Measurements from ENCODE around the gene OR52B6. TPM values are rescaled to one million over a fixed set of nuclear protein-coding genes. Genes with fewer than 3 reads are reported as not detected.
A peak's percentile ranks its signal among the peaks of the same experiment; 100 is the strongest.

The OR52B6 gene
- total and polyA plus RNA-seq, 10 donors, result not detected

DNA sequence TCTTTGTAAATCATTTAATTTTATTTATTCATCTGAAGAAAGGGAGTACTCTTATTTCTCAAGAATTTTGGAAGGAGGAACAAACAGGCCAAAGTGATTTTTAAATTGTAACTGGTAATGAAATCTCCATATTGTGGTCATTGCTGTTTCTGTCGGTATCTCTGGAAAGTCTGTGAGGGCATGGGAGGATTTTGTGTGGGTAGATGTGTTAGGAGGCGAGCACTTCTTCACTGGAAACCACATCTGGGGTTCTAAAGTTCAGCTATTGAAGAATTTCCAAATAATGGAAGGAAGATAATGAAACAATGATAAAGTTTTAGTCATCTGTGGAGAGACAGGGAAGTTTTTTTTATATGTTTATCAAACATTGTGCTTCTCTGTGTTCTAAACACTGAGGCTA, 50.7 kb downstream of the OR52B6 start:
- no peaks in the 10 kb centered on the region for H3K9me3 ChIP-seq
- H3K27me3 ChIP-seq (replicated peaks in 1 of 7), result no peaks in the 10 kb centered on the region
- WGBS, 5 donors, result 68 to 80% (median 74%) methylated on average over 2 of the region's 2 CpGs
- intact Hi-C loops (cut with DNase I; ENCODE audit: low total_unique reads), result no loop called here
- peaks cover 0 to 44% (median 24%) of the 10 kb centered on the region in 6 donors for H3K36me3 ChIP-seq
- peaks cover 0 to 44% (median 12%) of the 10 kb centered on the region in 6 donors for H3K4me1 ChIP-seq
- H3K4me3 ChIP-seq, result no peak overlapping the region
- TF ChIP-seq, protein P1, sequence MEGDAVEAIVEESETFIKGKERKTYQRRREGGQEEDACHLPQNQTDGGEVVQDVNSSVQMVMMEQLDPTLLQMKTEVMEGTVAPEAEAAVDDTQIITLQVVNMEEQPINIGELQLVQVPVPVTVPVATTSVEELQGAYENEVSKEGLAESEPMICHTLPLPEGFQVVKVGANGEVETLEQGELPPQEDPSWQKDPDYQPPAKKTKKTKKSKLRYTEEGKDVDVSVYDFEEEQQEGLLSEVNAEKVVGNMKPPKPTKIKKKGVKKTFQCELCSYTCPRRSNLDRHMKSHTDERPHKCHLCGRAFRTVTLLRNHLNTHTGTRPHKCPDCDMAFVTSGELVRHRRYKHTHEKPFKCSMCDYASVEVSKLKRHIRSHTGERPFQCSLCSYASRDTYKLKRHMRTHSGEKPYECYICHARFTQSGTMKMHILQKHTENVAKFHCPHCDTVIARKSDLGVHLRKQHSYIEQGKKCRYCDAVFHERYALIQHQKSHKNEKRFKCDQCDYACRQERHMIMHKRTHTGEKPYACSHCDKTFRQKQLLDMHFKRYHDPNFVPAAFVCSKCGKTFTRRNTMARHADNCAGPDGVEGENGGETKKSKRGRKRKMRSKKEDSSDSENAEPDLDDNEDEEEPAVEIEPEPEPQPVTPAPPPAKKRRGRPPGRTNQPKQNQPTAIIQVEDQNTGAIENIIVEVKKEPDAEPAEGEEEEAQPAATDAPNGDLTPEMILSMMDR (IDR thresholded peaks at IDR 0.05 in 8 of 11, conservative IDR thresholded peaks at IDR 0.05 in 3 of 11), result no peak
- TF ChIP-seq POLR2AphosphoS5 (IDR thresholded peaks at IDR 0.05) (no peak), POLR2A (IDR thresholded peaks at IDR 0.05) (no peak)
- H3K27ac ChIP-seq, result peak overlapping the region in 4 of 8 donors; percentile 51 to 67 (median 58)
- no peak for DNase-seq

Other genes with a start within 250 kb of the OR52B6 start
- gene OR51B5, start 237.4 kb upstream of the OR52B6 start, total RNA-seq, result 1 to 10 TPM in 3 of 7 donors, under 1 TPM in 4; 0.44 to 3.0 (median 0.89) TPM
- gene OR51B5, start 237.4 kb upstream of the OR52B6 start, polyA plus RNA-seq, result not detected
- gene OR51B6, start 229.4 kb upstream of the OR52B6 start, total RNA-seq, result not detected
- gene OR51B6, start 229.4 kb upstream of the OR52B6 start, polyA plus RNA-seq, result not detected
- not detected for gene OR51M1, start 197.1 kb upstream of the OR52B6 start, total RNA-seq
- gene OR51M1, start 197.1 kb upstream of the OR52B6 start, polyA plus RNA-seq, result not detected
- gene OR51Q1, start 158.8 kb upstream of the OR52B6 start, total RNA-seq, result not detected
- not detected for gene OR51Q1, start 158.8 kb upstream of the OR52B6 start, polyA plus RNA-seq
- under 1 TPM in 2 of 7 donors, not detected in 5; 0.40 to 0.73 TPM for gene OR51I1, start 139.4 kb upstream of the OR52B6 start, total RNA-seq
- gene OR51I1, start 139.4 kb upstream of the OR52B6 start, polyA plus RNA-seq, result not detected
- gene OR51I2, start 131.6 kb upstream of the OR52B6 start, total RNA-seq, result not detected
- gene OR51I2, start 131.6 kb upstream of the OR52B6 start, polyA plus RNA-seq, result not detected
- not detected for gene OR52D1, start 92.2 kb upstream of the OR52B6 start, total RNA-seq
- not detected for gene OR52D1, start 92.2 kb upstream of the OR52B6 start, polyA plus RNA-seq
- 1 to 10 TPM in 3 of 7 donors, under 1 TPM in 4; 0.29 to 3.7 (median 0.52) TPM for gene UBQLN3, start 70.9 kb upstream of the OR52B6 start, total RNA-seq
- not detected for gene UBQLN3, start 70.9 kb upstream of the OR52B6 start, polyA plus RNA-seq
- gene UBQLNL, start 64.2 kb upstream of the OR52B6 start, total RNA-seq, result 1 to 10 TPM in 4 of 7 donors, under 1 TPM in 3; 0.87 to 2.3 (median 1.1) TPM
- gene UBQLNL, start 64.2 kb upstream of the OR52B6 start, polyA plus RNA-seq, result under 1 TPM; 0.33 to 0.93 (median 0.74) TPM
- 1 to 10 TPM in 3 of 7 donors, under 1 TPM in 4; 0.27 to 3.3 (median 0.80) TPM for gene OR52H1, start 32.3 kb upstream of the OR52B6 start, total RNA-seq
- not detected for gene OR52H1, start 32.3 kb upstream of the OR52B6 start, polyA plus RNA-seq
- 1 to 10 TPM; 1.4 to 6.1 (median 4.3) TPM for gene TRIM6, start 15.8 kb downstream of the OR52B6 start, total RNA-seq
- 1 to 10 TPM in 2 of 3 donors, under 1 TPM in 1; 0.72 to 2.7 (median 1.1) TPM for gene TRIM6, start 15.8 kb downstream of the OR52B6 start, polyA plus RNA-seq
- 10 to 100 TPM; 13.7 to 21.8 (median 17.7) TPM for gene TRIM34, start 44.1 kb downstream of the OR52B6 start, total RNA-seq
- gene TRIM34, start 44.1 kb downstream of the OR52B6 start, polyA plus RNA-seq, result 10 to 100 TPM in 2 of 3 donors, 1 to 10 TPM in 1; 9.5 to 14.0 (median 10.5) TPM
- 10 to 100 TPM; 31.1 to 44.3 (median 34.2) TPM for gene TRIM5, start 104.2 kb downstream of the OR52B6 start, total RNA-seq
- 10 to 100 TPM in 1 of 3 donors, 1 to 10 TPM in 2; 7.8 to 13.6 (median 9.0) TPM for gene TRIM5, start 104.2 kb downstream of the OR52B6 start, polyA plus RNA-seq
- 100 to 1,000 TPM; 232 to 336 (median 282) TPM for gene TRIM22, start 108.9 kb downstream of the OR52B6 start, total RNA-seq
- gene TRIM22, start 108.9 kb downstream of the OR52B6 start, polyA plus RNA-seq, result 100 to 1,000 TPM; 152 to 169 (median 162) TPM
- 1 to 10 TPM in 4 of 7 donors, under 1 TPM in 3; 0.27 to 1.8 (median 1.0) TPM for gene OR56B1, start 155.6 kb downstream of the OR52B6 start, total RNA-seq
- gene OR56B1, start 155.6 kb downstream of the OR52B6 start, polyA plus RNA-seq, result under 1 TPM; 0.06 to 0.11 (median 0.08) TPM
- gene OR52N4, start 173.4 kb downstream of the OR52B6 start, total RNA-seq, result 1 to 10 TPM in 6 of 7 donors, under 1 TPM in 1; 0.91 to 6.0 (median 1.6) TPM
- 1 to 10 TPM in 2 of 3 donors, under 1 TPM in 1; 0.99 to 3.7 (median 1.1) TPM for gene OR52N4, start 173.4 kb downstream of the OR52B6 start, polyA plus RNA-seq
- gene OR52N5, start 202.5 kb downstream of the OR52B6 start, total RNA-seq, result not detected
- gene OR52N5, start 202.5 kb downstream of the OR52B6 start, polyA plus RNA-seq, result not detected
- not detected for gene OR52N1, start 210.4 kb downstream of the OR52B6 start, total RNA-seq
- gene OR52N1, start 210.4 kb downstream of the OR52B6 start, polyA plus RNA-seq, result not detected
- gene OR52N2, start 228.0 kb downstream of the OR52B6 start, total RNA-seq, result not detected
- under 1 TPM in 1 of 3 donors, not detected in 2; 0.67 TPM for gene OR52N2, start 228.0 kb downstream of the OR52B6 start, polyA plus RNA-seq